Measurements from ENCODE around the gene NLRC5.

DNA sequence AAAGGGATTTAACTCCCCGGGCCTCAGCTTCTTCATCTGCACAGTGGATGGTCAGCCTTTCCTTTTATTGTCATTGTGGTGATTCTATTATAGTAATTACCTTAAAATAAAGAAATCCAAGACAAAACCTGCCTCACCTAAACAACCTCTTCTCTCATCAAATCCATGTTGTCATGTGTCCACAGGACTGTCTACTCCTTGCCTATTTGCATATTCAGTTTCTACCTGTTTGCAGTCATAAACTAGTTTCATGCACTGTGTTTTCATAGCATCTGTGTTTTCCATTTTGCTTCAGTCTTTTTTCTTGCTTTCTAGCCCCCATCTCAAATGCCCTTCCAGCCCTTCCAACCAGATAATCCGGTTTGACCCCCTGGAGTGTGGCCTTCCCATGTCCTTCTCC, 58.7 kb downstream of the NLRC5 start:
- TF ChIP-seq, protein P1, sequence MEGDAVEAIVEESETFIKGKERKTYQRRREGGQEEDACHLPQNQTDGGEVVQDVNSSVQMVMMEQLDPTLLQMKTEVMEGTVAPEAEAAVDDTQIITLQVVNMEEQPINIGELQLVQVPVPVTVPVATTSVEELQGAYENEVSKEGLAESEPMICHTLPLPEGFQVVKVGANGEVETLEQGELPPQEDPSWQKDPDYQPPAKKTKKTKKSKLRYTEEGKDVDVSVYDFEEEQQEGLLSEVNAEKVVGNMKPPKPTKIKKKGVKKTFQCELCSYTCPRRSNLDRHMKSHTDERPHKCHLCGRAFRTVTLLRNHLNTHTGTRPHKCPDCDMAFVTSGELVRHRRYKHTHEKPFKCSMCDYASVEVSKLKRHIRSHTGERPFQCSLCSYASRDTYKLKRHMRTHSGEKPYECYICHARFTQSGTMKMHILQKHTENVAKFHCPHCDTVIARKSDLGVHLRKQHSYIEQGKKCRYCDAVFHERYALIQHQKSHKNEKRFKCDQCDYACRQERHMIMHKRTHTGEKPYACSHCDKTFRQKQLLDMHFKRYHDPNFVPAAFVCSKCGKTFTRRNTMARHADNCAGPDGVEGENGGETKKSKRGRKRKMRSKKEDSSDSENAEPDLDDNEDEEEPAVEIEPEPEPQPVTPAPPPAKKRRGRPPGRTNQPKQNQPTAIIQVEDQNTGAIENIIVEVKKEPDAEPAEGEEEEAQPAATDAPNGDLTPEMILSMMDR (conservative IDR thresholded peaks at IDR 0.05; ENCODE audit: low read depth, low read length) = no peak
- no peak for TF ChIP-seq EZH2 (IDR thresholded peaks at IDR 0.05; ENCODE audit: low read length, unreplicated experiment)
- no peak for TF ChIP-seq EZH2phosphoT487 (IDR thresholded peaks at IDR 0.05; ENCODE audit: borderline replicate concordance, low read length)
